ENCODE data around the gene SH3BGR.
"Not testable (repeated sequence)": the region's sequence is repeated elsewhere in the genome, so short reads cannot be mapped to it uniquely, and the experiment has no call there.

SH3BGR gene

DNA sequence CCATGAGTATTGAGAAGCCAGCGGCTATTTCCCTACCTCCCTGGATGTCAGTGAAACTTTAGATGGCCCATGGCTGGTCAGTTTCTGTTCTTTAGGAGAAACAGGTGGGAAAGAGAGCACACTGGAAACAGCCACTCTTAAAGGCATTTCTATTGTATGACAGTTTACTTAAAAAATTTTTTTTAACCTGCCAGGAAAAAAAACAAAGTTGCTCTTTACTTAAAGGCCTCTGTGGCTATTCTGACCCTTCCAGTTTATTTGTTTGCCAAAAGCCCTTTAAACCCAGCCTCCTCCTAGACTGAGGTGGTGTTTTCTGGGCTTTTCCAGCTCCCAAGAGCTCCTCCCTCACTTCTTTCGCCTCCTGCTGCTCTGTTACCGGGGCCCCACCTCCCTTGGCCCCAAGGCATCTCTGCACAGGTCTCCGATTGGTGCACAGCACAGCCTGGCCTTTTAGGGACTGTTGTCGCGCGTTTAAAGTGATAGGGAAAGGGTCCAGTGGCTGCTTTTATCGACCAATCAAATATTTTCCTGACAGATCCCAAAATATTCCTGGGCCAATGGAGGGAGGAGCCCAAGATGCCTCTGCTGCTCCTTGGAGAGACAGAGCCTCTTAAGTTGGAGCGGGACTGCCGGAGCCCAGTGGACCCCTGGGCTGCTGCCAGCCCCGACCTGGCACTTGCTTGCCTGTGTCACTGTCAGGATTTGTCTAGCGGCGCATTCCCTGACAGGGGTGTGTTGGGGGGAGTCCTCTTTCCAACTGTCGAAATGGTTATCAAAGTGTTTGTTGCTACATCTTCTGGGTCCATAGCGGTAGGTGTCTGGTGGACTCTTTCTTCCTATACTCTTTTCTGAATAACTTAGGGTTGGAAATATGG, at the start of gene SH3BGR:
TSS of gene SH3BGR (plus strand) at position 639 of the 875 bp plus-strand sequence. CDS start at position 766, 127 bp downstream.
- no peak for DNase-seq

DNA sequence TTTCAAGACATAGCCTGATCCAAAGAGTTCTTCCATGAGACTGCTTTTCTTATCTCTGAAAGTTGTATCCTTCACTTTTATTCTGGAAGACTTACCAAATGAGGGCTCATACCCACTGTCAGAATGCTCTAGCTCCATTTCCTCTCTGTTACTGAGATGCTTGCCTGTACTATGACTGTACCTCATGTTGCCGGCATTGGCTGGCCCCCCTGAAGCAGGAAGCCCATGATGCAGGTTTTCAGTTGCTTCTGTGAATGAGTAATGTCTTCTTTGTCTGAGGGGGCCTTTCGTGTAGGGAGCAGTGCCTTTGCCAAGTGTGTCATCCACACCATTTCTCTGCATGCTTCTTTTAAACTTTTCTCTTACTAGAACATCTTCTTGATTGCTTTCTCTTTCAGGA, 45.7 kb upstream of the SH3BGR start:
- DNase-seq, result no peak

DNA sequence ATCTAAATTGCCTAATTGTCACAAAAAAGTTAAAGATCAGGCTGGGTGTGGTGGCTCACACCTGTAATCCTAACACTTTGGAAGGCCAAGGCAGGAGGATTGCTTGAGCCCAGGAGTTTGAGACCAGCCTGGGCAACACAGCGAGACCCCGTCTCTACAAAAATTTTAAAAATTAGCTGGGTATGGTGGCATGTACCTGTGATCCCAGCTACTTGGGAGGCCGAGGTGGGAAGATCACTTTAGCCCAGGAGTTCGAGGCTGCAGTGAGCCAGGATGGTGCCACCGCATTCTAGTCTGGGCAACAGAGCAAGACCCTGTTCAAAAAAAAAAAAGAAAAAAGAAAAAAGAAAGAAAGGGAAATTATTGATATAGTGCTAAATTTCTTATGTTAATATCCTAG, 32.6 kb upstream of the SH3BGR start:
- not testable (repeated sequence) for DNase-seq

DNA sequence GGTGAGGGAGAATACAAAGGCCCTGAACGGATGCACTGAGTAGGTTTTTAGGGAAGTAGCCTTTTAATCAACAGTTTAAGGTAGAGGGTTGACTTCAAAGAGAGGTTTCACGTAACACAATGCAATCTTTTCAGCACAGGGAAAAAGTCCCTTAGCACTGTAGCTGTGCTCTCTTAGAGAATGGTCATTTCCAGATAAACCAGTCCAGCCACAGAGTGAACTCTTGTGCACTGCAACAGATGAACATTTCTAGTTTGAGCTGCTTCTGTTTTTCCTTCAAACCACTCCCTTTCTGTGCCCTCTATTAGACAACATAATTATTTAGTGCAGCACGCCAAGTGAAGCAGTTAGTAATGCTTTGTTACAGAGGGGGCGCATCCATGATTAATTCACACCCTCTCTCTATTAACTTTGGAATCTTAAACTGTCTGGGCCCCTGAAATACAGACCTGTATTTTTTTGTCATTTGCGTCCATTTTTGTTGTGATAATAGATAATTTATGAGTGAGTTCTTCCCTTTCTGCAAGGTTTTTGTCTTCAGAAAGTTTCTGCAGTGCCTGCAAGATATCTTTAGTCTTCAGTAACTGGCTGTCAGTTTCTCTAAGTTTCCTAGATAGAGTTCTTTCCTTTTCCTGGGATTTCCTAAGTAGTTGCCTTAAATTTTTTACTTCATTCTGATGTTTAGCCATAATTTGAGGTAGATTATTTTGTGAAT, 29.1 kb upstream of the SH3BGR start:
- no peak for DNase-seq

DNA sequence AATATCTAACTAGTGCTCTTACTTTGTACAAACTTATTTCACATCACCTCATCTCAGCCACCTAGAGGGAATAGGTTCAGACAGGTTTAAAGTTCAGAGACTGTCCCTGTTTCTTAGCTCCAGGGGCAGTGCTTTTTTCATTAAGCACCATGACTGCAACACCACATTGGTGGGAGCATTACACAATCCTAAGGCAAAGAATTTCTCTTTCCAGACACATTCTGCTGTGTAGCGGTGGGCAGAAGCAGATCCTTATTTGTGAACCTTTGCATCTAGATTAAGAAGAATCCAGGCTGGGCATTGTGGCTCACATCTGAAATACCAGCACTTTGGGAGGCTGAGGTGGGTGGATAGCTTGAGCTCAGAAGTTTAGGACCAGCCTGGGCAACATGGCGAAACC, 22.3 kb upstream of the SH3BGR start:
- peak; percentile 1 for DNase-seq

DNA sequence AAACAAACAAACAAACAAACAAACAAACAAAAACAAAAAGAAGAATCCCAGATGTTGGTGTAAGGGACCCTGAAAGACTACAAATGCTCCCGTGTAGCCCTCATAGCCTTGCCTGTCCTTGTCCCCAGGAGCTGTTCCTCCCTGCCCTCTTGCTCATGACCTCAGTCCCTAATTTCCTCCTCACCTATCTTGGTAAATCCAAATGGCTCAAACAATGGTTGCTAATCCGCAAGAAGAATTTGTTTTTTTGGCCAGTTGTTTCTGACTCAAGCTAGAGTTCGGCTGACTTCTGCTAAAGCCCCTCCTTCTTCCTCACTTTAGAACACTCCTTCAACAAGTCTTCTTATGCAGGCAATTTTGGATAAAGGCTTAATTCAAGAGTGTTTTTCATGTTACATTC, 21.8 kb upstream of the SH3BGR start:
- no peak for DNase-seq

DNA sequence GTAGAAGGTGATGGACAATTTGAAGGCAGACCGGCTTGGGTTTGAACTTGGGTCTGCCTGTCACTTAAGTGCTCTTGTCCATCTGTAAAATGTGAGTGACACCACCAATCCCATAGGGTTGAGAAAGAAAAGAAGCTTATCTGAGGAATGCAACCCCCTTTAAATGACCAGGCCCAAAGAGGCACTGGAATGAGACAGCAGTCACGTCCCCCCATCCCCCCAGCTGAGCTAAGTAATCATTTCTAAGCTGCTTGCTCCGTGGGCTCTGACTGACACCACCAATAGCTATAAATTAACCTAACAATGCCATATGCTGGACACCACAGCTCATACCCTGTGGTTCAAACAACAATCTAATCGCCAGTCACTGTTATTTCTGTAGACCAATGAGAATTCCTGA, 21.3 kb upstream of the SH3BGR start:
- no peak for DNase-seq

DNA sequence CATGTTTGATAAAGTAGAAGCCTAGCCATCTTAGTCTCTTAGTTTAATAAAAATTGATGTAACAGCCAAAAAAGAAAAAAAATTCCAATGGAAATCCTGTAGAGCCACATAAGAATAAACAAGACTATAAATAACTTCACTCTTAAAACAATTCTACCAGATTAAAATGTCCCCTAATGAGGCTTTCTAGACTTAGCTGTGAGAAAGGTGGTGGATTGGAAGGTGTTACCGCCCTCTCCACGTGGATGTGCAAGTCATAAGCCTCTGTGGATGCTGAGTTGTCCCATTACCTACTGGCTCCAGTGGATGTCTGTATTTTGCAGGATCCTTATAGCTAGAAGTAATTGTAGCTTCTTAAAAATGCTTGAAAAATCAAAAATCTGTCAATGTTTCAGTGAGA, 20.8 kb upstream of the SH3BGR start:
- no peak for DNase-seq

DNA sequence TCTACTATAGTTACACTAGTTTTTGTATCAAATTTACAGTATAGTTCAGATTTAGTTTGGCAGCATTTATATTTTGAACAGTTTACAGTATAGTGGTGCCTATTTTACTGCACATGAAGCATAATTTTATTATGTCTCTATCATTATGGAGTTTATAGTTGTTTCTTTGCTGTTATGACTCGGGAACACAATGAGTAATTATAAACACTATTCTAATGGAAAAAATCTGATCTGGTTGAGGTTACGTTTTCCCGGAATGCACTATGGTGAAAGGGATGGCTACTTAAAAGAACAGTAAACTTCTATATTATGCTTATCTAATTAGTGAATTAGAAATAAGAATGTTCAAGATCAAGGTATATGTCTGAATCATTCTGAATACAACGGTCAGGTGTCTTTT, 16.8 kb upstream of the SH3BGR start:
- DNase-seq, result no peak

DNA sequence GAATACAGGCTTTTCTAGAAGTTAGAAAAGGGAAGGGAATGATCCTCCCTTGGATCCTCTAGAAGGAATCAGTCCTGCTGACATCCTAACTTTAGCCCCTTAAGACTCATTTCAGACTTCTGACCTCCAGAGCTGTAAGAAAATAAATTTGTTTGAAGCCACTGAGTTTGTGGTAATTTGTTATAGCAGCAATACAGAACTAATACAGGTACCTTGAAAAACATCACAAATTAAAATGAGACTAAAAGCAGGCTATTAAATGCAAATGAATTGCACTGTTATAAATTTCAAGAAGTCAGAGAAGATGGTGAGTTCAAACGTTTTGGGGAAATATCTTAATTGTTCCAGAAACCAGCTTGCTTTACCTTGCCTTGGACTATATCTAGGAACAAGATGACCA, 12.5 kb upstream of the SH3BGR start:
- DNase-seq, result no peak

DNA sequence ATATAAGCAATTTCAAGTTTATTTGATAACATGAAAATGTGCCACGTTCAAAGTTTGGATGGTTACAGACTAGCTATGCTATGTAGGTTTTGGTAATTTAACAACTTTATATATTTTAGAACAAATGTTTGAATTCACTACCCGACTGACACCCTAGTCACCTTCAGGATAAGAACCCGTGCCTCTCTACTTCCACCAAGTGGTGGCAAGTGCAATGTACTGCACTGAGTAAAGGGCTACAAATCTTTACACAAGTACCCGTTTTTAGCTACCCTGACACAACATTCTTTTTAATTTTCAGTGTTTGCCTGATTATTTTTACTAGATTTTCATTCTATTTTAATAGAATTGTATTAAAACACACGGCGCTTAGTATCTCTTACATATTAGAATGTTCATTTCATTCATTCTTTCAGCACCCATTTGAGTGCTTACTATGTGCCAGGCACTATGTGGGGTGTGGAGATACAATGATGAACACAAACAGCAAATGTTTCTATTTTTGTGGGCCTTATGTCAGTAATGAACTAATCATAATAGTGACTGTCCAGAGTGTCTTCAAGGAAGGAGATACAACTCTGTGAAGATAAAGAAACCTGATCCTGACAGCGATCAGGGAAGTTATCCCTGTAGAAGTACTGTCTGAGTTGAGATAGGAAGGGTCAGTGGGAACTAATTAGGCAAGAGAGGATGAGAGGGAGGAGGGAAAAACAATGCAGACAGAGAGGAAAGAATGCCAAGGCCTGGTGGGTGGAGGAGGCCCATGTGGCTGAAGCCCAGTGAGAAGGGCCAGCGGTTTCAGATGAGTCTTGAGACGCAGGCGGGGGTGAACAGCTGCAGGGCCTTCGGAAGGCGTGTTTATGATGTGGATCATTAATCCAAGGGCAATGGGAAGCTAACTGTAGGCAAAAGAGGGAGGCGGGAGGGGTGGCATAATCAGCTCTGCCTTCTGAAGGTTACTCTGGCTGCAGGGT, 10.0 kb upstream of the SH3BGR start:
- peak; percentile 45 for DNase-seq

DNA sequence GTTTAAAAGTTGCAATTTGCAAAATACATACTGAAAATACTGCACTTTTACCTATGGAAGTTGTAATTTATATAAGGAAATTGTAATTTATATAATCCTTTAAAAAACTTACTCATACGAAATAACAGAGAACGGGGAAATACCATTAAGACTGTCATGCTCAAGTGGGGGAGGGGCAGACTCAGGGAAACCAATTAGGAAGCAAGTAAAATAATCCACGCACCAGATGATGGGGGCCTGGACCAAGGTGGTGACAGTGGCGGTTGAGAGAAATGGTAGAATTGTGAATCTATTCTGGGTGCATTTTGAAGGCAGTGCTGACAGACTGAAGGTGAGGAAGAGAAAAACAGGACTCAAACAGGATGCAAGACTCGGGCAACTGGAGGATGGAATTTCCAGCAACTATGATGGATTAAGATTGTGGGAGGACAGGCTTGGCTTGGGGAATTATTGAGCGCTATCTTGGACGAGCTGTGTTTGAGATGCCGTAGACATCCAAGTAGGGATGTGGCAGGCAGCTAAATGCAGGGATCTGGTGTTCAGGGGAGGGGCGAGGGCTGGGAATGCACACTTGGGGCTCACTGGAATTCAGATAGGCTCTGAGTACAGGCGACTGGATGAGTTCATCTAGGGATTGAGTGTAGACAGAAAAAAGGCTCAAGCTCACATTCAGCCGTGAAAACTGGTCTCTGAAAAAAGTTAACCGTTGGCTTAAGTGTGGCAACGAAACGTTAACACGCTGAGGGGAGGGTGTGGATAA, 7.2 kb upstream of the SH3BGR start:
- DNase-seq, result no peak

DNA sequence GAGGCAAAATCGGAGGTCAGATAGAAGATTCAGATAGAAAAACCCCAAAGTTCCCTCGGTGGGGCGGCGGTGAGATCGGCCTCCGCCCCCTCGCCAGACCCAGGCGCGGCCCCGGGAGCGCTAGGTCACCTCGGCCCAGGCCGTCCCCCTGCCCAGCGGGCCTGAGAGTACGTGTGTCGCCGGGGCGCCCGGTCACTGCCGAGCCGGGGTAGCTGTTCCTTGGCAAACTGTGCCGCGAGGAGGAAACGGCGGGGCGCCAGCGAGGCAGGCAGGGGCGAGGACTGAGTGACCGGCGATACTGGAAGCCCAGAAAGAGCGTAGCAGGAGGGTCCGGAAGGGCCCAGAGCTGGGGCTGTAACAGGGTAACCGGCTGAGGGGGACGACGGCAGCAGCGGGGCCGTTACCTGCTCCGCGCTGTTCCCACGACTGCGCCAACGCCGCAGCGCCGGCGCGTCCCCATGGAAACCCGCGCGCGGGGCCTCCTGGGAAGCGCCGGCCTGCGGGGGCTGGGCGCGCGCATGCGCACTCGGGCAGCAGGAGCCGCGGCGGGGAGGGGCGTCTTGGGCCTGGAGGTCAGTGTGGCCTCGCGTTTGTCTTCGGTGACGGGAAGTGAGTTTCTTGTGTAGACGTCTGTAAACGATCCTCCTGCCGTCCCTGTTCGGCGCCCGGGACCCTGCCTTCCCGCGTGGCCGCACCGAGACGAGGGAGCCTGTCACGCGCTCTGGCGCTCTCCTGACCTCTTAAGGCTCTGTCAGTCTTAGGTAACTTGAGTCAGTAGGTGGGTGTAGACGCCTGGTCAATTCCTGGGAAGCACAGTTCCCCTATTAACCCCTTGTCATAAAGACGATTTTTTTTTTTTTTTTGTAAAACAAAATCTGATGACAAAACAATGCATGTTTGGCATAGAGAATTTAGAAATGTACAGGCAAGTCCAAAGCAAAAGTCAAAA, 6.2 kb upstream of the SH3BGR start, which contains the start of gene LCA5L:
TSS of gene LCA5L (minus strand) at position 458 of the 949 bp plus-strand sequence. CDS start 17,285 bp downstream, outside the sequence.
- DNase-seq, result peak; percentile 90

DNA sequence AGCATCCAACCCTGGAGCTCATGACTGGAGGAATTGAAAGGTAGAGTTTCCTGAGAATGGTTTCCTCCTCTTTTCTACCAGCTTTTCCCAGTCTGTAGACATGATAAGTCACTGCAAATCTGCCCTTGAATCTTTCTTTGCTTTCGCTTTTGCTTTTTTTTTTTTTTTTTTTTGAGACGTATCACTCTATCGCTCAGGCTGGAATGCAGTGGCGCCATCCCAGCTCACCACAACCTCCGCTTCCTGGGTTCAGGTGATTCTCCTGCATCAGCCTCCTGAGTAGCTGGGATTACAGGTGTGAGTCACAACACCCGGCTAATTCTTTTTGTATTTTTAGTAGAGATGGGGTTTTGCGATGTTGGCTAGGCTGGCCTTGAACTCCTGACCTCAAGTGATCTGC, 4.5 kb upstream of the SH3BGR start:
- no peak for DNase-seq

DNA sequence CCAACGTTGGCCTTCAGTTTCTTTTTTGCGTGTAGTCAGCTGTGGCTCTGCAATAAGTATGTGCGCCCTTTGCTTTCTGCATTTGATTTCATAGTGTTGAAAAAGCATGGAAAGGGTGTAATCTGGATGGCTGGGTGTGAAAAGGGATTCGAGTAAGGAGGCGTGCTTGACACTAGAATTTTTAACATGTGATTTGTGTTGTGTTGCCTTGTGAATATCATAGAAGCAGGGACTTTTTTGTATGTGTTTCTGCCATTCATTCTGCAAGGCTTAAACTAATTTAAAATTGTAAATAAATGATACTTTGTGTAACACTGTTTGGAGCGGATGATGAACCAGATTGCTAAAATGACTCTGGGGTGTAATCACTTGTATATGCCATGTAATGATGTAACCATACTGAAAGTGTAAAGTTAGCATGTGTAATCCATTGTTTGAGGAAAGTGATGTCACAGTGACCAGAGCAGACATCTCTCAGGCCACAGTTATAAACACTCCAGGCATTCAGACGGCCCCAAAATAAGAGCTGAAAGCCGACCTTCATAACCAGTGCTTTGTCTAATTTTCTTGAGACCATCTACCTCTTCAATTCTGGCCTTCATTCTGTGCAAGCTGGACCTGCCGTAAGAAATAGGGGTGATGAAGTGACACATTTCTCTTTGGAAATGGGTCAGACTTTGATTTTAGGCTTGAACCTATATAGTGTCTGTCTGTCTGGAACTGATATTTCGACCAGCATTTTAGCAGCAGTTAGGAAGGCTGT, 618 bp downstream of the SH3BGR start:
- DNase-seq, result no peak

DNA sequence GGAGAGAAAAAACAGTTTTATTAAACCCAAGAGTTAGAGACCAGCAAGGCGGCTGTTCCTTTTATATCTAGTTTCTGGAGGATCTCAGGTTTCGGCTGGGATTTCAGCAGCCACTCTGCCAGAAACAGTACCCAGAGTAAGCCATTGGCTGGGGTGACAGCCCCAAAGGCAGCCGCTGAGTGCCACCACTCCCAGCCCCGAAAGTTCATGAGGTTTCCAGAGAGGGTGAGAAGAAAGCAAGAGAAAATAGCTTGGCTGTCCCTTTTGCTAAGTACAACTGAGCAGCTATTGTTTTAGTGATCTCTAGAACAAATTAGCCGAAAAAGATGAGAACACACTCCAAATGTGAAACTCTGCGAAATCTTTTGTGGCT, 1.2 kb downstream of the SH3BGR start:
- DNase-seq, result no peak

DNA sequence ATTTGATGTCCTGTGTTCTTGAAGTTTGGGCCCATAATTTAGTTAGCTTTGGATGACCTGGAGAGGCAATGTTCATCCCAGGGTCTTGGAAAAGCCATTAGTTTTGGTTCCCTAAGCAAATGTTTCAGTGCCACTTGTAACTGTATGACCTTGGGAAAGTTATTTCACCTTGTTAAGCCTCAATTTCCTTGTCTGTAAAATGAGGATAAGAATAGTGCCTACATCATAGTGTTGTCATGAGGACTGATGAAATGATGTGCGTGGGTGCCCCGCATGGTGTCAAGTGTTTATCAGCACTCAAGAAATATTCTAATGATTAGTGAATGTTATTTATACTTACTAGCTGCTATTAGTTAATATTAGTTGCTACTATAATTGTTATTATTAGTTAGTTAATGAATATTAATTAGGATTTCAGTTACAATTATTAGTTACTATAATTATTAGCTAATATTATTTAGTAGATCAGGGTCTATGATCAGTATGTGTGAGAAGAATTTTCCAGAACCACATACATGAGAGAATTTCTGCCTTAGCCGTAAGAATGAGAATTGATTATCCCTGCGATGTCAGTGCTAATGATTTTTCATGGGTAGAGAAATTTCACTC, 1.9 kb downstream of the SH3BGR start:
- no peak for DNase-seq

DNA sequence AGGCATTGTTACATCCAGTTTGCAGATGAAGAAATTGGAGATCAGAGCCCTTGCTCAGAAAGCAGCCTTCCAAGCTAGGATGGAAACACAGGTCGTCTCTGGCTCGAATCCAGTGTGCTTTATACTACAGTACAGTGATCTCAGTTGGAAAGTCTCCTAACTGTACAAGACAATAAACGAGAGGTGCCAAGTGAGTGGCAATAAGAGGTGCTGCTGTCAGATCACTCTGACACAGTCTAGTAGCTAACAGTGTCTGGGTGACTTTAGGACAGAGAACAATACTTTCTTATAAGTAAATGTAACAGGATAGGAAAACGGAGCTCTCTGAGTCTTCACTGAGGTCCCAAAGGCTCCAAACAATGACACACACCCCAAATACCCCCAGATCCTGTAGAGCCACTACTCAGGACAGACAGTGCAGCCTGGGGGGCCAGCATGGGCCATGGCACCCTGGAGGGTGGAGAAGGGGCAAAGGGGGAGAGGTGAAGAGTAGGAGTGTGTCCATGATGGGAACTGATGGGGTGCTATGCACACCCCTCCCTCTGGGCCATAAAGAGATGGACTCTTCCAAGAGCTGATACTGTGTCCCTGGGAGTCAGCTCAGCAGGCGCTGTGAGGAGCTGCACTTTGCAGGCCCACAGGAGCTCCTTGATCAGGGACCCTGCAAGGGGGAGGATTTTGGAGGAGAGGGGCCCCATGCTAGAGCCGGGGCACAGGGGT, 3.3 kb downstream of the SH3BGR start:
- no peak for DNase-seq

DNA sequence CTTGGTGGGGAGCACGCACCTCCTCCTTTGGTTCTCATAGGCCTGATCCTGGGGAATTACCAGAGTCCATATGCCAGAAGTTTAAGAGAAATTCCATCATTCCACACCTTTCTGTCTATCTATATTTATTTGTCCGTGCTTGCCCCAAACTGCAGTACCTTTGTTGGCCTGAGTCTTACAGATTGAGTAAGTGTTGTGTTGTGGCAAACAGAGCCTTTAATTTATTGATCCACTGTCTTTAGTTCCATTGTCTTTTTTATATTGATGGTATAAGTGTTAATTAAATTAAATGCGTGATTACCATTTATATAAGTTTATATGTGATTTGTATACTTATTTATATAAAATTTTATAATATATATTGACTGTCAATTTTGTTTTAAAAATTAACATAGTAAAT, 4.9 kb downstream of the SH3BGR start:
- DNase-seq, result no peak

Measured in MV-4-11 (cell line).